GM11168 (cell line): Measurements from ENCODE around the gene DNM2.
"Not testable (repeated sequence)": the region's sequence is repeated elsewhere in the genome, so short reads cannot be mapped to it uniquely, and the experiment has no call there.

ENCODE experiments used
- in situ Hi-C: fragments of 300-500 bp; cut with MboI; formaldehyde crosslinking; loops from one replicate; pipeline ENCODE4 v1.12.0; 2022; ENCODE audit warnings: low sequenced_read_pairs; ENCODE audit not compliant: unreplicated experiment

DNM2 gene

GRCh38 chr19:10877608-10878007, 159.7 kb downstream of the DNM2 start:
- in situ Hi-C loops = not testable (repeated sequence)

GRCh38 chr19:10878253-10878652, 160.4 kb downstream of the DNM2 start:
- in situ Hi-C loops = no loop called here
